K562 (cell line): Measurements from ENCODE around the gene SMARCB1. TPM values are rescaled to one million over a fixed set of nuclear protein-coding genes. Genes with fewer than 3 reads are reported as not detected.

Source experiments
- ATAC-seq: fragments of 200-7000 bp; cut with Tn5 transposase; 3 replicates; pipeline ENCODE4 v1.9.1; 2020; ENCODE audit warnings: moderate library complexity
- BruUV-seq: library from RNA; stranded (reverse); fragments of 400-500 nt; replicated peaks from 2 replicates; lab custom pipeline; 2021; lab: Mats Ljungman, UMichigan
- CTCF ChIA-PET: fragments of 300-600 bp; formaldehyde crosslinking; extraction: SDS; loops from one replicate; lab custom pipeline; 2021; ENCODE audit warnings: low intra/inter-chr PET ratio; lab: Yijun Ruan, JAX
- POLR2A ChIA-PET: fragments of 300-600, 350-650 bp; sonication (Branson Sonifier 250); formaldehyde crosslinking; extraction: SDS; loops from one replicate; lab custom pipeline; 2021; ENCODE audit warnings: antibody characterized with exemption, inconsistent platforms; lab: Yijun Ruan, JAX
- DNase-seq, 4 experiments: peaks; one replicate each; pipeline versions ENCODE4 v3.0.0 to v3.0.0-alpha.2; 2011 to 2018; ENCODE audit warnings: low spot score in 3 of 4, mixed read lengths in 3 of 4; ENCODE audit errors: extremely low read depth in 1 of 4
- FAIRE-seq: peaks from 2 replicates; lab custom pipeline; 2011; peaks lifted over from hg19 to GRCh38; lab: Jason Lieb, UNC
- H2AFZ ChIP-seq: 2 replicates; pipeline ENCODE4 v1.6.0; 2011; ENCODE audit warnings: low read depth, low read length, control low read depth, inconsistent platforms
- H3K27ac ChIP-seq: fragments of 200-600 bp; 3 replicates; pipeline ENCODE4 v1.8.0; 2011; ENCODE audit warnings: low read depth, mild to moderate bottlenecking, control low read depth, inconsistent platforms, low read length, moderate library complexity, mixed read lengths; ENCODE audit errors: extremely low read depth
- H3K27me3 ChIP-seq, 2 experiments: fragments of 300-600 bp in 1 of 2; 2 replicates in 1 of 2; 3 replicates in 1 of 2; pipeline versions ENCODE4 v1.6.0 to v1.8.0; 2011; ENCODE audit warnings: inconsistent platforms in 2 of 2, low read length in 2 of 2, mild to moderate bottlenecking in 1 of 2, mixed read lengths in 1 of 2, moderate library complexity in 1 of 2; ENCODE audit not compliant: control insufficient read depth in 2 of 2, insufficient read depth in 2 of 2
- H3K36me3 ChIP-seq: fragments of 300-600 bp; 3 replicates; pipeline ENCODE4 v1.8.0; 2011; ENCODE audit warnings: mild to moderate bottlenecking, low read length, inconsistent platforms; ENCODE audit not compliant: control insufficient read depth, insufficient read depth
- H3K4me1 ChIP-seq, 2 experiments: fragments of 200-600 bp in 1 of 2; replicated peaks in 1 of 2; 2 replicates in 1 of 2; 3 replicates in 1 of 2; pipeline versions ENCODE4 v1.5.1 to v1.8.0; 2011; ENCODE audit warnings: inconsistent platforms in 2 of 2, low read length in 2 of 2, mild to moderate bottlenecking in 1 of 2, mixed read lengths in 1 of 2, moderate library complexity in 1 of 2; ENCODE audit not compliant: control insufficient read depth in 2 of 2, insufficient read depth in 2 of 2
- H3K4me2 ChIP-seq: 2 replicates; pipeline ENCODE4 v1.6.1; 2011; ENCODE audit warnings: low read length, control low read depth, inconsistent platforms, mixed read lengths; ENCODE audit not compliant: insufficient read depth
- H3K4me3 ChIP-seq: fragments of 200-600 bp; sonication (generic), shearing (Covaris generic); 2 replicates; pipeline ENCODE4 v1.5.1; 2016; ENCODE audit warnings: control low read depth, inconsistent platforms
- H3K79me2 ChIP-seq: fragments of 200-600 bp; 3 replicates; pipeline ENCODE4 v1.8.0; 2011; ENCODE audit warnings: low read length, inconsistent platforms; ENCODE audit not compliant: control insufficient read depth, insufficient read depth
- H3K9ac ChIP-seq, 2 experiments: 2 replicates each; pipeline versions ENCODE4 v1.6.0 to v1.6.1; 2011; ENCODE audit warnings: low read depth in 2 of 2, low read length in 2 of 2, control low read depth in 1 of 2, inconsistent platforms in 1 of 2, mild to moderate bottlenecking in 1 of 2, mixed read lengths in 1 of 2; ENCODE audit not compliant: insufficient read depth in 1 of 2
- H3K9me1 ChIP-seq: one replicate; pipeline ENCODE4 v1.6.0; 2011; ENCODE audit warnings: inconsistent platforms, mild to moderate bottlenecking, low read length, moderate library complexity; ENCODE audit not compliant: control insufficient read depth, insufficient read depth
- H3K9me3 ChIP-seq: replicated peaks from 2 replicates; pipeline ENCODE4 v1.5.1; 2011; ENCODE audit warnings: low read depth, low read length, inconsistent platforms; ENCODE audit not compliant: control insufficient read depth, insufficient read depth
- H4K20me1 ChIP-seq: replicated peaks from 2 replicates; pipeline ENCODE4 v1.6.1; 2011; ENCODE audit warnings: low read length, inconsistent platforms, mixed read lengths; ENCODE audit not compliant: control insufficient read depth, insufficient read depth
- ASH1L ChIP-seq: fragments of 450-650 bp; IDR thresholded peaks from 2 replicates; pipeline ENCODE4 v1.6.1; 2018; ENCODE audit warnings: borderline replicate concordance, mild to moderate bottlenecking, low read depth; ENCODE audit not compliant: partially characterized antibody
- CBFA2T3 ChIP-seq: fragments of 450-650 bp; IDR thresholded peaks from 2 replicates; pipeline ENCODE4 v1.6.1; 2017
- CHAMP1 ChIP-seq: fragments of 450-650 bp; IDR thresholded peaks from 2 replicates; pipeline ENCODE4 v1.6.1; 2016; ENCODE audit warnings: mild to moderate bottlenecking
- HDAC8 ChIP-seq: fragments of 450-650 bp; IDR thresholded peaks from 2 replicates; pipeline ENCODE4 v1.6.1; 2016; ENCODE audit warnings: mild to moderate bottlenecking, missing genetic modification characterization, moderate library complexity, missing compliant biosample characterization
- HMG20B ChIP-seq: fragments of 250-450 bp; sonication (Bioruptor Pico); IDR thresholded peaks from 2 replicates; pipeline ENCODE4 v1.5.0; 2021; ENCODE audit warnings: mild to moderate bottlenecking
- MTF1 ChIP-seq: fragments of 250-450 bp; sonication (Bioruptor Pico); IDR thresholded peaks from 2 replicates; pipeline ENCODE4 v1.9.0; 2021; ENCODE audit warnings: moderate library complexity, mild to moderate bottlenecking, inconsistent platforms, borderline replicate concordance
- MYBL2 ChIP-seq, 2 experiments: fragments of 450-650 bp in 1 of 2; sonication (generic) in 1 of 2; formaldehyde crosslinking in 1 of 2; IDR thresholded peaks; 2 replicates each; pipeline versions ENCODE4 v1.6.1 to v1.8.1; 2017 to 2022; ENCODE audit warnings: borderline replicate concordance in 1 of 2, inconsistent platforms in 1 of 2, low read depth in 1 of 2, mild to moderate bottlenecking in 1 of 2, missing genetic modification reagents in 1 of 2, moderate library complexity in 1 of 2
- POLR2A ChIP-seq: fragments of 450-650 bp; conservative IDR thresholded peaks from 2 replicates; pipeline ENCODE4 v1.6.1; 2016
- POLR2B ChIP-seq: fragments of 450-650 bp; IDR thresholded peaks from 2 replicates; pipeline ENCODE4 v1.6.1; 2018; ENCODE audit warnings: low read depth; ENCODE audit not compliant: partially characterized antibody
- POLR2G ChIP-seq: fragments of 200-400 bp; formaldehyde crosslinking; IDR thresholded peaks from 2 replicates; pipeline ENCODE4 v1.6.1; 2017; ENCODE audit warnings: low read depth, mild to moderate bottlenecking, antibody characterized with exemption, low read length, moderate library complexity
- RBFOX2 ChIP-seq: fragments of 200-400 bp; formaldehyde crosslinking; IDR thresholded peaks from 2 replicates; pipeline ENCODE4 v1.6.1; 2017; ENCODE audit warnings: low read depth, mild to moderate bottlenecking, low read length, moderate library complexity
- RFX1 ChIP-seq: fragments of 450-650 bp; IDR thresholded peaks from 2 replicates; pipeline ENCODE4 v1.6.1; 2016; ENCODE audit warnings: mild to moderate bottlenecking, moderate library complexity
- ZBTB33 ChIP-seq: sonication (generic); formaldehyde crosslinking; IDR thresholded peaks from 2 replicates; pipeline ENCODE4 v1.8.1; 2023; ENCODE audit warnings: mild to moderate bottlenecking, missing genetic modification reagents
- ZBTB7A ChIP-seq: IDR thresholded peaks from 2 replicates; pipeline ENCODE4 v1.6.1; 2011; ENCODE audit warnings: low read depth, mild to moderate bottlenecking, low read length, moderate library complexity, borderline replicate concordance; ENCODE audit not compliant: control insufficient read depth
- ZNF717 ChIP-seq: fragments of 250-450 bp; sonication (Bioruptor Pico); IDR thresholded peaks from 2 replicates; pipeline ENCODE4 v1.5.0; 2021
- WGBS: fragments of 100-300 bp; shearing (Covaris generic); methylation state at CpG from one replicate; pipeline ENCODE4 v1.1.6; 2016; ENCODE audit warnings: low coverage, mixed read lengths; ENCODE audit not compliant: insufficient coverage; ENCODE audit errors: missing lambda C conversion rate; 5-methylcytosine and 5-hydroxymethylcytosine counted together
- in situ Hi-C: fragments of 300-500 bp; cut with MboI; formaldehyde crosslinking; loops from 4 replicates; pipeline ENCODE4 v1.15.0; 2018; ENCODE audit warnings: inconsistent platforms, mixed read lengths
- intact Hi-C: fragments of 100-400 bp; cut with micrococcal nuclease; formaldehyde crosslinking; loops from 2 replicates; pipeline ENCODE4 v1.14.2; 2022
- polyA plus RNA-seq, 8 experiments: library from polyadenylated mRNA; depleted of rRNA in 4 of 8; stranded (reverse) in 5 of 8; unstranded in 3 of 8; fragments of >200 nt; fragmentation: Nextera tagmentation in 2 of 8; fragmentation: Illumina TruSeq in 1 of 8; extraction: Ambion mirVana in 2 of 8; extraction: Trizol in 1 of 8; gene quantifications; 2 replicates each; pipeline versions ENCODE4 v1.2.1 to v1.2.3, GENCODE V29; 2011 to 2014; ENCODE audit warnings: inconsistent platforms in 1 of 8, missing spikeins in 1 of 8
- total RNA-seq, 7 experiments: library from RNA; depleted of rRNA in 6 of 7; stranded (reverse); fragments of >200 nt in 6 of 7; fragmentation: Illumina TruSeq in 2 of 7; extraction: Trizol in 2 of 7; gene quantifications; 2 replicates each; pipeline versions ENCODE4 v1.2.1 to v1.2.3, GENCODE V29; 2011 to 2021; ENCODE audit warnings: low replicate concordance in 1 of 7

SMARCB1 gene
- total and polyA plus RNA-seq, 9 of the 15 experiments (the other 6 are each of a cell fraction or from before 2014, with no cell fraction given), result 1.2 to 113 (median 65.4) TPM

- TF ChIP-seq MYBL2 (IDR thresholded peaks at IDR 0.05; ENCODE audit: low read depth) (no peak), MYBL2 (CRISPR knock-in tag; IDR thresholded peaks at IDR 0.05; ENCODE audit: borderline replicate concordance) (no peak), ZNF717 (CRISPR knock-in tag) (no peak), CHAMP1 (no peak)
Observed at GRCh38 chr22:23760056-23760455, 26.7 kb upstream of the SMARCB1 start (continued).

- ChIA-PET CTCF (no interaction called here), POLR2A (interaction anchor here (0.6 to 1.6 kb wide), 4 partner anchors 10 to 83 kb away, joined by 3 to 6 read pairs (median 3); no protein-coding TSS in a partner anchor)
- in situ Hi-C loops, result no loop called here
- H3K27me3 ChIP-seq, result no peaks in the 10 kb centered on the region
- H3K9ac ChIP-seq, result peak within 1 kb of the TSS in 1 of 2 experiments; percentile 87; a peak in 2 of 4 replicates
- H4K20me1 ChIP-seq, result peaks cover 23% of the 10 kb centered on the region
- H2AFZ ChIP-seq, result no peak within 1 kb of the TSS
- H3K4me1 ChIP-seq, result peaks cover 26 to 44% of the 10 kb centered on the region in 2 experiments; a peak in 4 of 5 replicates
- TF ChIP-seq ZBTB7A (0 out of 2 replicates have a peak, but pooled peaks have one; percentile 14), ZBTB33 (peak; percentile 55; the same call in 1 of the 2 replicates), POLR2A (peak; percentile 33), RBFOX2 (peak; percentile 22), POLR2B (peak; percentile 27), CBFA2T3 (no peak), ASH1L (no peak), RFX1 (peak; percentile 60), MTF1 (no peak), HMG20B (CRISPR knock-in tag) (no peak), POLR2G (peak; percentile 54), HDAC8 (tag) (no peak)
- H3K36me3 ChIP-seq, result peaks cover 24% of the 10 kb centered on the region
- no peak within 1 kb of the TSS for H3K4me3 ChIP-seq
- BruUV-seq, result no TSS peak
- no peak within 1 kb of the TSS for H3K4me2 ChIP-seq
- intact Hi-C loops, result loop anchor here (10.0 kb wide), 1 partner anchor 138 kb away; no protein-coding TSS in a partner anchor
- peak; percentile 10 for ATAC-seq
- FAIRE-seq, result no peak
- peak in 2 of 4 experiments; percentile 30 to 47 for DNase-seq
- no peak within 1 kb of the TSS for H3K27ac ChIP-seq
- H3K79me2 ChIP-seq, result peaks cover 32% of the 10 kb centered on the region
- H3K9me3 ChIP-seq, result no peaks in the 10 kb centered on the region
- WGBS, result 67% methylated on average over 8 of the region's 23 CpGs
- H3K9me1 ChIP-seq, result peaks cover 6% of the 10 kb centered on the region
Observed at GRCh38 chr22:23762842-23763578, 23.8 kb upstream of the SMARCB1 start, which contains the start of gene C22orf15. C22orf15 (plus strand) TSS chr22:23762990; CDS start chr22:23763307, 317 bp downstream.
